H1 (cell line): Measurements from ENCODE around the gene TRIM29.

Experiments used
- ATF3 ChIP-seq: IDR thresholded peaks from 2 replicates; pipeline ENCODE4 v1.6.1; 2011; ENCODE audit warnings: low read depth, mild to moderate bottlenecking, low read length; ENCODE audit not compliant: insufficient read depth
- CTCF ChIP-seq, 3 experiments: IDR thresholded peaks; 1 replicate in 2 of 3; 2 replicates in 1 of 3; pipeline versions ENCODE4 v1.5.1 to v1.6.1; 2011; ENCODE audit warnings: low read length in 3 of 3, mild to moderate bottlenecking in 3 of 3, inconsistent platforms in 2 of 3, low read depth in 1 of 3, moderate library complexity in 1 of 3; ENCODE audit not compliant: insufficient read depth in 1 of 3; ENCODE audit errors: control extremely low read depth in 1 of 3
- POLR2A ChIP-seq, 2 experiments: IDR thresholded peaks; 1 replicate in 1 of 2; 2 replicates in 1 of 2; pipeline ENCODE4 v1.6.1; 2011; ENCODE audit warnings: low read depth in 2 of 2, low read length in 2 of 2, mild to moderate bottlenecking in 2 of 2; ENCODE audit errors: control extremely low read depth in 1 of 2
- POLR2AphosphoS5 ChIP-seq: IDR thresholded peaks from 2 replicates; pipeline ENCODE4 v1.6.1; 2011; ENCODE audit warnings: low read depth, low read length
- SIRT6 ChIP-seq: IDR thresholded peaks from one replicate; pipeline ENCODE4 v1.7.1; 2012; ENCODE audit warnings: low read length, inconsistent platforms
- SRF ChIP-seq: IDR thresholded peaks from 2 replicates; pipeline ENCODE4 v1.6.1; 2011; ENCODE audit warnings: mild to moderate bottlenecking, low read depth, low read length, moderate library complexity
- TEAD4 ChIP-seq: IDR thresholded peaks from 2 replicates; pipeline ENCODE4 v1.6.1; 2012; ENCODE audit warnings: low read depth, low read length, inconsistent platforms, mixed read lengths
- YY1 ChIP-seq: IDR thresholded peaks from 2 replicates; pipeline ENCODE4 v1.6.1; 2011; ENCODE audit warnings: low read depth, mild to moderate bottlenecking, low read length

GRCh38 chr11:120186774-120187591, 49.1 kb upstream of the TRIM29 start:
- TF ChIP-seq TEAD4 (no peak), CTCF (IDR thresholded peaks at IDR 0.05; ENCODE audit: control extremely low read depth in 1 of 3, insufficient read depth in 1 of 3, low read depth in 1 of 3, low read length in 3 of 3) (no peak), SIRT6 (no peak), YY1 (no peak), ATF3 (no peak), SRF (no peak), POLR2A (IDR thresholded peaks at IDR 0.05; ENCODE audit: control extremely low read depth in 1 of 2, low read depth in 2 of 2, low read length in 2 of 2) (no peak), POLR2AphosphoS5 (no peak)
